CD4-positive, alpha-beta T cell (primary cell): Measurements from ENCODE around the gene MFSD6. TPM values are rescaled to one million over a fixed set of nuclear protein-coding genes. Genes with fewer than 3 reads are reported as not detected.

Experiments used
- ATAC-seq: fragments of 200-7000 bp; cut with Tn5 transposase; one replicate; pipeline ENCODE4 v1.10.0; 2022; ENCODE audit warnings: mild to moderate bottlenecking; ENCODE audit not compliant: poor library complexity
- CTCF ChIA-PET: fragments of 350-600 bp; sonication (Branson Sonifier 250); formaldehyde crosslinking; loops from one replicate; lab custom pipeline; 2021; ENCODE audit warnings: antibody characterized with exemption, inconsistent platforms; lab: Charles Lee
- POLR2A ChIA-PET: fragments of 350-600 bp; sonication (Branson Sonifier 250); formaldehyde crosslinking; loops from one replicate; lab custom pipeline; 2021; ENCODE audit warnings: antibody characterized with exemption, inconsistent platforms; lab: Charles Lee
- DNase-seq, 14 experiments: peaks; one replicate each; pipeline ENCODE4 v3.0.0-alpha.2; 2013 to 2020; ENCODE audit warnings: mixed read lengths in 2 of 14
- H3K27ac ChIP-seq, 2 donors: one replicate each; pipeline versions ENCODE4 v1.5.1 to v1.7.0; 2013; ENCODE audit warnings: low read length in 2 of 2, low read depth in 1 of 2, mild to moderate bottlenecking in 1 of 2
- H3K27me3 ChIP-seq, 2 experiments: 1 replicate in 1 of 2; 2 replicates in 1 of 2; pipeline versions ENCODE4 v1.6.1 to v1.7.0; 2013; ENCODE audit warnings: low read length in 2 of 2, control low read depth in 1 of 2, mild to moderate bottlenecking in 1 of 2, moderate library complexity in 1 of 2; ENCODE audit not compliant: insufficient read depth in 2 of 2, control insufficient read depth in 1 of 2
- H3K36me3 ChIP-seq: one replicate; pipeline ENCODE4 v1.6.1; 2013; ENCODE audit warnings: low read length, control low read depth; ENCODE audit not compliant: insufficient read depth
- H3K4me1 ChIP-seq: one replicate; pipeline ENCODE4 v1.6.1; 2013; ENCODE audit warnings: low read length, control low read depth; ENCODE audit not compliant: insufficient read depth
- H3K4me3 ChIP-seq: one replicate; pipeline ENCODE4 v1.5.1; 2013; ENCODE audit warnings: mild to moderate bottlenecking, low read length, moderate library complexity
- H3K9me3 ChIP-seq, 2 experiments: 1 replicate in 1 of 2; 2 replicates in 1 of 2; pipeline versions ENCODE4 v1.6.1 to v1.7.0; 2013; ENCODE audit warnings: low read length in 2 of 2, mild to moderate bottlenecking in 2 of 2, control low read depth in 1 of 2, moderate library complexity in 1 of 2; ENCODE audit not compliant: control insufficient read depth in 1 of 2, insufficient read depth in 1 of 2
- H3K27ac Mint-ChIP-seq: one replicate; pipeline ENCODE4 v1.8.0; 2020; ENCODE audit warnings: mixed read lengths
- H3K27me3 Mint-ChIP-seq: one replicate; pipeline ENCODE4 v1.8.0; 2021; ENCODE audit warnings: mixed read lengths
- H3K36me3 Mint-ChIP-seq: one replicate; pipeline ENCODE4 v1.8.0; 2021; ENCODE audit warnings: low read depth, mixed read lengths
- H3K4me1 Mint-ChIP-seq: one replicate; pipeline ENCODE4 v1.8.0; 2021; ENCODE audit warnings: low read depth, mixed read lengths
- H3K4me3 Mint-ChIP-seq: one replicate; pipeline ENCODE4 v1.8.0; 2020; ENCODE audit warnings: mild to moderate bottlenecking, mixed read lengths
- H3K9me3 Mint-ChIP-seq: one replicate; pipeline ENCODE4 v1.8.0; 2020; ENCODE audit warnings: mixed read lengths
- CTCF ChIP-seq: fragments of 200-600 bp; IDR thresholded peaks from one replicate; pipeline ENCODE4 v1.8.0; 2022; ENCODE audit warnings: antibody characterized with exemption, mild to moderate bottlenecking
- intact Hi-C, 2 experiments: fragments of 100-400 bp; cut with DNase I in 1 of 2; cut with micrococcal nuclease in 1 of 2; formaldehyde crosslinking; loops; one replicate each; pipeline versions ENCODE4 v1.15.1 to v1.9.0; 2023 to 2025; cut with DNase I, micrococcal nuclease
- total RNA-seq, 174 experiments: library from RNA in 2 of 174; stranded (reverse) in 2 of 174; gene quantifications; one replicate each; pipeline ENCODE4 v1.2.3 and lab custom pipeline; 2021 to 2026

The MFSD6 gene
- total RNA-seq, 2 experiments from 2014 or later: 41.2 to 47.8 TPM

GRCh38 chr2:190533968-190534309, 125.8 kb downstream of the MFSD6 start:
- DNase-seq: peak in 13 of 14 experiments; percentile 40 to 87 (median 59)
- POLR2A ChIA-PET: interaction anchor here (0.6 to 5.3 kb wide), 36 partner anchors 10 to 771 kb away, joined by 3 to 100 read pairs (median 4); partner anchors contain the start of genes GLS, MFSD6, NAB1 and ORMDL1
- TF ChIP-seq CTCF: no peak
- peak; percentile 64 for ATAC-seq
- Histone ChIP-seq H3K27ac (peak overlapping the region; percentile 87 to 95), H3K36me3 (no peaks in the 10 kb centered on the region), H3K4me1 (peaks cover 46% of the 10 kb centered on the region), H3K27me3 (no peaks in the 10 kb centered on the region), H3K9me3 (no peaks in the 10 kb centered on the region), H3K4me3 (peak overlapping the region; percentile 77)
- intact Hi-C loops: loop anchor here (2.0 to 10.0 kb wide), 9 partner anchors 19 to 869 kb away; partner anchors contain the start of genes NAB1 (in 2 of the 2), ASNSD1 (in 1 of the 2), GLS (in 1 of the 2) and MFSD6 (in 1 of the 2)
- H3K27me3 Mint-ChIP-seq: no peaks in the 10 kb centered on the region
- peak overlapping the region; percentile 93 for H3K4me3 Mint-ChIP-seq
- H3K4me1 Mint-ChIP-seq: peaks cover 79% of the 10 kb centered on the region
- CTCF ChIA-PET: interaction anchor here (1.2 to 1.5 kb wide), 2 partner anchors 116 to 215 kb away, joined by 3 to 4 read pairs; partner anchors contain the start of gene HIBCH
- peaks cover 11% of the 10 kb centered on the region for H3K9me3 Mint-ChIP-seq
- H3K27ac Mint-ChIP-seq: peak overlapping the region; percentile 99
- H3K36me3 Mint-ChIP-seq: peaks cover 47% of the 10 kb centered on the region

- Mint-ChIP-seq H3K9me3 (peaks cover 15% of the 10 kb centered on the region), H3K36me3 (peaks cover 52% of the 10 kb centered on the region)
- peaks cover 40% of the 10 kb centered on the region for H3K4me1 ChIP-seq
Measured at GRCh38 chr2:190534310-190535120, 126.4 kb downstream of the MFSD6 start, which contains the start of gene NEMP2. TSS of gene NEMP2 (minus strand) at chr2:190534722. CDS start at chr2:190534655, 67 bp downstream.

More at GRCh38 chr2:190534310-190535120, 126.4 kb downstream of the MFSD6 start, which contains the start of gene NEMP2:
- DNase-seq: peak; percentile 53 to 91 (median 76)
- H3K4me3 Mint-ChIP-seq: peak within 1 kb of the TSS; percentile 94
- H3K4me1 Mint-ChIP-seq: peaks cover 73% of the 10 kb centered on the region
- Histone ChIP-seq H3K4me3 (peak within 1 kb of the TSS; percentile 77), H3K27ac (peak within 1 kb of the TSS; percentile 87 to 95), H3K9me3 (no peaks in the 10 kb centered on the region), H3K27me3 (no peaks in the 10 kb centered on the region), H3K36me3 (no peaks in the 10 kb centered on the region)
- ChIA-PET CTCF (interaction anchor here (1.2 to 1.5 kb wide), 2 partner anchors 115 to 215 kb away, joined by 3 to 4 read pairs; partner anchors contain the start of gene HIBCH), POLR2A (interaction anchor here (0.6 to 5.3 kb wide), 25 partner anchors 9 to 772 kb away, joined by 3 to 100 read pairs (median 5); partner anchors contain the start of genes GLS, MFSD6, NAB1 and ORMDL1)
- H3K27ac Mint-ChIP-seq: peak within 1 kb of the TSS; percentile 99
- ATAC-seq: peak; percentile 59
- intact Hi-C loops: loop anchor here (2.0 to 10.0 kb wide), 8 partner anchors 113 to 870 kb away; partner anchors contain the start of genes NAB1 (in 2 of the 2), ASNSD1 (in 1 of the 2), GLS (in 1 of the 2) and MFSD6 (in 1 of the 2)
- TF ChIP-seq CTCF: no peak
- no peaks in the 10 kb centered on the region for H3K27me3 Mint-ChIP-seq
